Lower leg skin (tissue), 3 donors: ENCODE data around the gene ZBTB17.

Experiments
- CTCF ChIP-seq, 3 donors: fragments of 450-650 bp; IDR thresholded peaks; one replicate each; pipeline ENCODE4 v1.5.1; 2016; ENCODE audit warnings: antibody characterized with exemption in 3 of 3, mild to moderate bottlenecking in 3 of 3, moderate library complexity in 2 of 3
- POLR2A ChIP-seq, 2 donors: fragments of 450-650 bp; IDR thresholded peaks; one replicate each; pipeline ENCODE4 v1.6.1; 2016 to 2017; ENCODE audit warnings: antibody characterized with exemption in 2 of 2, mild to moderate bottlenecking in 1 of 2, moderate library complexity in 1 of 2

GRCh38 chr1:15991427-15992186 lies 15.7 kb upstream of the ZBTB17 start:
- no peak for TF ChIP-seq CTCF (IDR thresholded peaks at IDR 0.05)
- TF ChIP-seq POLR2A (IDR thresholded peaks at IDR 0.05) = no peak
